Measurements from ENCODE around the gene MARCHF10. TPM values are rescaled to one million over a fixed set of nuclear protein-coding genes. Genes with fewer than 3 reads are reported as not detected.

The MARCHF10 gene
- total and polyA plus RNA-seq, 2 donors (not counting 3 experiments of a cell fraction or from before 2014, with no cell fraction given) = 0.11 TPM; not detected in 1

GRCh38 chr17:62666801-62667591, 141.1 kb downstream of the MARCHF10 start:
- Histone ChIP-seq H2AFZ (ENCODE audit: low read depth, low read length) (no peak overlapping the region), H3K9me1 (replicated peaks; ENCODE audit: control insufficient read depth, extremely low read depth, insufficient read depth, low read length) (no peaks in the 10 kb centered on the region), H3K9ac (replicated peaks; ENCODE audit: extremely low read depth, insufficient read depth, low read length) (no peak overlapping the region), H3K4me1 (ENCODE audit: control insufficient read depth, extremely low read depth, insufficient read depth, low read length) (no peaks in the 10 kb centered on the region), H3K79me2 (ENCODE audit: control insufficient read depth, insufficient read depth, low read length) (no peaks in the 10 kb centered on the region), H3K36me3 (ENCODE audit: control insufficient read depth in 2 of 2, extremely low read depth in 1 of 2, insufficient read depth in 2 of 2, low read length in 2 of 2) (peaks cover 2% of the 10 kb centered on the region in 2 experiments), H3K27me3 (ENCODE audit: control insufficient read depth in 2 of 2, insufficient read depth in 2 of 2, low read length in 2 of 2) (no peaks in the 10 kb centered on the region), H3K4me3 (replicated peaks in 1 of 3; ENCODE audit: insufficient read depth in 1 of 3, low read depth in 1 of 3, low read length in 3 of 3) (no peak overlapping the region), H4K20me1 (replicated peaks; ENCODE audit: control insufficient read depth, extremely low read depth, insufficient read depth, low read length) (no peaks in the 10 kb centered on the region), H3K27ac (ENCODE audit: insufficient read depth, low read depth, low read length) (no peak overlapping the region), H3K4me2 (ENCODE audit: insufficient read depth, low read length) (no peak overlapping the region), H3K9me3 (replicated peaks; ENCODE audit: control insufficient read depth, insufficient read depth, low read length) (no peaks in the 10 kb centered on the region)
- no peak for TF ChIP-seq CTCF (IDR thresholded peaks at IDR 0.05; ENCODE audit: extremely low read depth in 1 of 2, insufficient read depth in 1 of 2, low read depth in 1 of 2, low read length in 2 of 2)
- no peak for TF ChIP-seq FOS (IDR thresholded peaks at IDR 0.05; ENCODE audit: borderline replicate concordance, insufficient read depth, low read length)
- no peak for TF ChIP-seq POLR2A (IDR thresholded peaks at IDR 0.05; ENCODE audit: low read depth, low read length)
- no peak for TF ChIP-seq EZH2 (IDR thresholded peaks at IDR 0.05; ENCODE audit: borderline replicate concordance, low read depth, low read length, severe bottlenecking)
- no peak for TF ChIP-seq MAX (IDR thresholded peaks at IDR 0.05; ENCODE audit: insufficient read depth, insufficient read length)
- no peak for TF ChIP-seq JUN (IDR thresholded peaks at IDR 0.05; ENCODE audit: borderline replicate concordance, insufficient read depth, insufficient read length, low read depth)
- no peak for TF ChIP-seq MYC (IDR thresholded peaks at IDR 0.05; ENCODE audit: low read depth, low read length)
- ChIA-PET CTCF (interaction anchor here (3.3 kb wide), 1 partner anchor 114 kb away, joined by 9 read pairs; no protein-coding TSS in a partner anchor), POLR2A (no interaction called here)
- FAIRE-seq (no peak), DNase-seq (ENCODE audit: low read depth, low spot score) (no peak)
- no TSS peak for BruUV-seq (replicated peaks)
- dilution Hi-C loops (cut with MboI; ENCODE audit: extremely low pct_ligation_motif_present, low sequenced_read_pairs) = no loop called here
- intact Hi-C loops (cut with micrococcal nuclease) = no loop called here
